T-helper 9 cell (primary cell): ENCODE data around the gene ERCC2.
"Not testable (repeated sequence)": the region's sequence is repeated elsewhere in the genome, so short reads cannot be mapped to it uniquely, and the experiment has no call there.

Source experiments
- DNase-seq: peaks from one replicate; pipeline ENCODE4 v3.0.0-alpha.2; 2020

The ERCC2 gene

GRCh38 chr19:45331411-45331810, 39.0 kb downstream of the ERCC2 start:
- DNase-seq: no peak

GRCh38 chr19:45327404-45328143, 42.8 kb downstream of the ERCC2 start:
- DNase-seq: no peak

- DNase-seq: no peak
Measured at GRCh38 chr19:45324349-45324907, 45.9 kb downstream of the ERCC2 start.

GRCh38 chr19:45323671-45324081, 46.7 kb downstream of the ERCC2 start:
- DNase-seq: no peak

GRCh38 chr19:45322744-45323281, 47.6 kb downstream of the ERCC2 start, which contains the start of gene CKM:
Gene CKM (minus strand): TSS chr19:45322875. CDS start chr19:45319713, 3,162 bp downstream.
- DNase-seq: no peak

GRCh38 chr19:45322311-45322710, 48.1 kb downstream of the ERCC2 start:
- no peak for DNase-seq

- no peak for DNase-seq
Measured at GRCh38 chr19:45321848-45322247, 48.5 kb downstream of the ERCC2 start.

GRCh38 chr19:45320997-45321775, 49.2 kb downstream of the ERCC2 start:
- DNase-seq: no peak

- no peak for DNase-seq
Measured at GRCh38 chr19:45315304-45315703, 55.1 kb downstream of the ERCC2 start.

GRCh38 chr19:45314708-45315245, 55.6 kb downstream of the ERCC2 start:
- no peak for DNase-seq

GRCh38 chr19:45312285-45312684, 58.1 kb downstream of the ERCC2 start:
- not testable (repeated sequence) for DNase-seq

GRCh38 chr19:45311621-45312020, 58.8 kb downstream of the ERCC2 start:
- no peak for DNase-seq

GRCh38 chr19:45309322-45309721, 61.1 kb downstream of the ERCC2 start:
- DNase-seq: not testable (repeated sequence)

GRCh38 chr19:45307361-45307760, 63.0 kb downstream of the ERCC2 start:
- DNase-seq: no peak

- no peak for DNase-seq
Measured at GRCh38 chr19:45306518-45307027, 63.8 kb downstream of the ERCC2 start.

GRCh38 chr19:45306040-45306439, 64.3 kb downstream of the ERCC2 start:
- no peak for DNase-seq

GRCh38 chr19:45305421-45305820, 65.0 kb downstream of the ERCC2 start:
- no peak for DNase-seq

GRCh38 chr19:45305007-45305406, 65.4 kb downstream of the ERCC2 start:
- no peak for DNase-seq

GRCh38 chr19:45304141-45304926, 66.0 kb downstream of the ERCC2 start:
- no peak for DNase-seq

GRCh38 chr19:45303269-45304060, 66.9 kb downstream of the ERCC2 start:
- no peak for DNase-seq

GRCh38 chr19:45302416-45302815, 68.0 kb downstream of the ERCC2 start:
- no peak for DNase-seq
